22Rv1 (cell line): ENCODE measurements around the gene SLC17A3.

Source experiments
- ZFX ChIP-seq: fragments of 450-650 bp; IDR thresholded peaks from 2 replicates; pipeline ENCODE4 v1.6.1; 2017; ENCODE audit warnings: antibody characterized with exemption, borderline replicate concordance
- TF ChIP-seq, protein P1 (sequence below): fragments of 450-650 bp; IDR thresholded peaks from 2 replicates; pipeline ENCODE4 v1.5.1; 2017; ENCODE audit warnings: mild to moderate bottlenecking

DNA sequence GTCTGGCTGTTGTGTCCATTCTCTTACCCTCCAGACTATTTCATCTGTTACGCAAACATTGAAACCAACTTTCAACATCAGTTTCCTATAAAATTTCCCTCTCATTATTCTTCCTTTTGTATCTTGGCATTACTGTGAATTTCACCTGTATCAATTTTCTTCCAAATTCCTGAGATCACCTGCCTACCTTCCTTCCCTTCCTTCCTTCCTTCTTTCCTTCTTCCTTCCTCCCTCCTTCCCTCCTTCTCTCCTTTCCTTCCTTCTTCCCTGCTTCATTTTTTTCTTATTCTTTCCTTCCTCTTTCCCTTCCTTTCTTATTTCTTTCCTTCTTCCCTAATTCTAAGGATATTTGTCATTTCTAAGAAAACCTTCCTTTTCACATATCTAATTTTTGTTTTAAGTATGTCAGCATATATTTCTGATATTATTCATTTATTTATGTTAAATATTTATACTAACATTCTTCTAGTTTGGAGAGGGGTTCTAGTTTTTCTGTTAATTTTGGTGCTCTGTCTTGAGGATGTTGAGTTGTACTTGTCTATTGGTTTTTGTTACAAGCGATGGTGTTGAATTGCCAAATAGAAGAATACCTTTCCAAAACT, 4.8 kb upstream of the SLC17A3 start:
- TF ChIP-seq, protein P1, sequence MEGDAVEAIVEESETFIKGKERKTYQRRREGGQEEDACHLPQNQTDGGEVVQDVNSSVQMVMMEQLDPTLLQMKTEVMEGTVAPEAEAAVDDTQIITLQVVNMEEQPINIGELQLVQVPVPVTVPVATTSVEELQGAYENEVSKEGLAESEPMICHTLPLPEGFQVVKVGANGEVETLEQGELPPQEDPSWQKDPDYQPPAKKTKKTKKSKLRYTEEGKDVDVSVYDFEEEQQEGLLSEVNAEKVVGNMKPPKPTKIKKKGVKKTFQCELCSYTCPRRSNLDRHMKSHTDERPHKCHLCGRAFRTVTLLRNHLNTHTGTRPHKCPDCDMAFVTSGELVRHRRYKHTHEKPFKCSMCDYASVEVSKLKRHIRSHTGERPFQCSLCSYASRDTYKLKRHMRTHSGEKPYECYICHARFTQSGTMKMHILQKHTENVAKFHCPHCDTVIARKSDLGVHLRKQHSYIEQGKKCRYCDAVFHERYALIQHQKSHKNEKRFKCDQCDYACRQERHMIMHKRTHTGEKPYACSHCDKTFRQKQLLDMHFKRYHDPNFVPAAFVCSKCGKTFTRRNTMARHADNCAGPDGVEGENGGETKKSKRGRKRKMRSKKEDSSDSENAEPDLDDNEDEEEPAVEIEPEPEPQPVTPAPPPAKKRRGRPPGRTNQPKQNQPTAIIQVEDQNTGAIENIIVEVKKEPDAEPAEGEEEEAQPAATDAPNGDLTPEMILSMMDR = no peak
- no peak for TF ChIP-seq ZFX
